HCT116 (cell line): ENCODE results near the gene CAMK2A. TPM values are rescaled to one million over a fixed set of nuclear protein-coding genes. Genes with fewer than 3 reads are reported as not detected.

Source experiments
- ATAC-seq: fragments of 200-7000 bp; cut with Tn5 transposase; 2 replicates; pipeline ENCODE4 v1.9.1; 2020; ENCODE audit warnings: mild to moderate bottlenecking, moderate library complexity
- BruUV-seq: library from RNA; stranded (reverse); fragments of 400-500 nt; replicated peaks from 2 replicates; lab custom pipeline; 2021; lab: Mats Ljungman, UMichigan
- CTCF ChIA-PET: fragments of 300-600 bp; sonication (Branson Sonifier 250); formaldehyde crosslinking; loops from one replicate; lab custom pipeline; 2021; ENCODE audit warnings: antibody characterized with exemption; lab: Charles Lee
- POLR2A ChIA-PET: fragments of 300-600, 350-600 bp; sonication (Branson Sonifier 250); formaldehyde crosslinking; loops from one replicate; lab custom pipeline; 2021; ENCODE audit warnings: antibody characterized with exemption; lab: Charles Lee
- RAD21 ChIA-PET, 2 experiments: fragments of 300-600 bp; sonication (Branson Sonifier 250); formaldehyde crosslinking; loops; one replicate each; lab custom pipeline; 2023; ENCODE audit warnings: low total read pairs in 2 of 2; ENCODE audit not compliant: uncharacterized antibody in 2 of 2, unreplicated experiment in 2 of 2, low non-redundant PET in 1 of 2; lab: Charles Lee
- DNase-seq: peaks from one replicate; pipeline ENCODE4 v3.0.0-alpha.2; 2010; ENCODE audit warnings: low read depth, low spot score
- H2AFZ ChIP-seq: fragments of 200-600 bp; shearing (Covaris generic), sonication (generic); 2 replicates; pipeline ENCODE4 v1.6.1; 2017; ENCODE audit warnings: low read depth, mixed run types, mixed read lengths, antibody characterized with exemption, low read length; ENCODE audit not compliant: poor library complexity, severe bottlenecking
- H3K27ac ChIP-seq: 2 replicates; pipeline ENCODE4 v1.5.1; 2012; ENCODE audit warnings: low read depth, low read length
- H3K27me3 ChIP-seq: fragments of 200-600 bp; sonication (generic); 2 replicates; pipeline ENCODE4 v1.6.1; 2016; ENCODE audit warnings: mixed run types, low read length, mixed read lengths; ENCODE audit not compliant: insufficient read depth
- H3K36me3 ChIP-seq, 2 experiments: fragments of 200-500 bp in 1 of 2; fragments of 200-600 bp in 1 of 2; sonication (Bioruptor generic) in 1 of 2; sonication (generic) in 1 of 2; 2 replicates each; pipeline versions ENCODE4 v1.5.1 to v1.6.1; 2014 to 2016; ENCODE audit warnings: low read length in 2 of 2, inconsistent platforms in 1 of 2, mixed read lengths in 1 of 2, mixed run types in 1 of 2; ENCODE audit not compliant: insufficient read depth in 2 of 2, control insufficient read depth in 1 of 2
- H3K4me1 ChIP-seq, 2 experiments: fragments of 200-600 bp in 1 of 2; sonication (generic) in 1 of 2; 2 replicates each; pipeline versions ENCODE4 v1.5.1 to v1.6.1; 2012 to 2017; ENCODE audit warnings: low read length in 2 of 2, inconsistent platforms in 1 of 2, mild to moderate bottlenecking in 1 of 2, mixed read lengths in 1 of 2, mixed run types in 1 of 2, moderate library complexity in 1 of 2; ENCODE audit not compliant: insufficient read depth in 2 of 2, control insufficient read depth in 1 of 2
- H3K4me2 ChIP-seq: fragments of 200-600 bp; sonication (generic); 2 replicates; pipeline ENCODE4 v1.6.1; 2017; ENCODE audit warnings: mixed run types, low read length, mixed read lengths
- H3K4me3 ChIP-seq, 2 experiments: fragments of 200-600 bp in 1 of 2; sonication (generic) in 1 of 2; replicated peaks in 1 of 2; 2 replicates each; pipeline ENCODE4 v1.5.1; 2011 to 2016; ENCODE audit warnings: low read length in 2 of 2, control low read depth in 1 of 2, low read depth in 1 of 2, mild to moderate bottlenecking in 1 of 2, mixed read lengths in 1 of 2, mixed run types in 1 of 2
- H3K79me2 ChIP-seq: fragments of 200-600 bp; sonication (generic); 2 replicates; pipeline ENCODE4 v1.6.1; 2017; ENCODE audit warnings: mild to moderate bottlenecking, mixed run types, low read length, moderate library complexity, mixed read lengths; ENCODE audit not compliant: insufficient read depth
- H3K9ac ChIP-seq: fragments of 200-600 bp; sonication (generic); 2 replicates; pipeline ENCODE4 v1.6.1; 2016; ENCODE audit warnings: low read length, mixed read lengths
- H3K9me2 ChIP-seq: fragments of 200-600 bp; sonication (generic), shearing (Covaris generic); 2 replicates; pipeline ENCODE4 v1.6.1; 2017; ENCODE audit warnings: mixed run types, mild to moderate bottlenecking, moderate library complexity; ENCODE audit not compliant: insufficient read depth
- H3K9me3 ChIP-seq, 2 experiments: fragments of 200-500 bp in 1 of 2; fragments of 200-600 bp in 1 of 2; sonication (Bioruptor generic) in 1 of 2; sonication (generic) in 1 of 2; 2 replicates each; pipeline ENCODE4 v1.6.1; 2014 to 2017; ENCODE audit warnings: low read length in 2 of 2, mixed read lengths in 2 of 2, inconsistent platforms in 1 of 2, low read depth in 1 of 2, mild to moderate bottlenecking in 1 of 2, mixed run types in 1 of 2, moderate library complexity in 1 of 2; ENCODE audit not compliant: control insufficient read depth in 1 of 2, insufficient read depth in 1 of 2
- H4K20me1 ChIP-seq: fragments of 200-600 bp; sonication (generic), shearing (Covaris generic); 2 replicates; pipeline ENCODE4 v1.6.1; 2017; ENCODE audit warnings: mixed run types, mild to moderate bottlenecking, moderate library complexity; ENCODE audit not compliant: insufficient read depth
- CBX3 ChIP-seq: IDR thresholded peaks from 2 replicates; pipeline ENCODE4 v1.6.1; 2012; ENCODE audit warnings: low read depth
- EGR1 ChIP-seq: IDR thresholded peaks from 2 replicates; pipeline ENCODE4 v1.6.1; 2012; ENCODE audit warnings: low read depth
- EZH2phosphoT487 ChIP-seq: fragments of 200-600 bp; IDR thresholded peaks from 2 replicates; pipeline ENCODE4 v1.6.1; 2018; ENCODE audit warnings: antibody characterized with exemption, borderline replicate concordance
- FOSL1 ChIP-seq: IDR thresholded peaks from 2 replicates; pipeline ENCODE4 v1.6.1; 2012; ENCODE audit warnings: low read depth
- JUND ChIP-seq: IDR thresholded peaks from 2 replicates; pipeline ENCODE4 v1.6.1; 2012
- POLR2A ChIP-seq: IDR thresholded peaks from 2 replicates; pipeline ENCODE4 v1.7.0; 2011; ENCODE audit warnings: borderline replicate concordance; ENCODE audit not compliant: insufficient read depth, insufficient read length; ENCODE audit errors: extremely low read depth
- SP1 ChIP-seq: IDR thresholded peaks from 2 replicates; pipeline ENCODE4 v1.6.1; 2012; ENCODE audit warnings: low read depth
- SRF ChIP-seq: IDR thresholded peaks from 2 replicates; pipeline ENCODE4 v1.6.1; 2012; ENCODE audit warnings: low read depth
- YY1 ChIP-seq: IDR thresholded peaks from 2 replicates; pipeline ENCODE4 v1.6.1; 2011; ENCODE audit warnings: low read length, low read depth, moderate library complexity, mild to moderate bottlenecking; ENCODE audit not compliant: insufficient replicate concordance; ENCODE audit errors: extremely low read depth
- ZFX ChIP-seq: fragments of 450-650 bp; IDR thresholded peaks from 2 replicates; pipeline ENCODE4 v1.6.1; 2017
- ZNF274 ChIP-seq: fragments of 200-500 bp; sonication (Bioruptor generic); IDR thresholded peaks from 2 replicates; pipeline ENCODE4 v1.6.1; 2014; ENCODE audit warnings: mild to moderate bottlenecking, low read depth, low read length, inconsistent platforms
- intact Hi-C: fragments of 100-400 bp; cut with micrococcal nuclease; formaldehyde crosslinking; loops from 2 replicates; pipeline ENCODE4 v1.10.0; 2022
- total RNA-seq: library from RNA; stranded (reverse); gene quantifications from one replicate; pipeline ENCODE4 v1.2.1, GENCODE V29; 2021; ENCODE audit not compliant: unreplicated experiment
- TF ChIP-seq, protein P1 (sequence below): IDR thresholded peaks from 2 replicates; pipeline ENCODE4 v1.6.1; 2012
- TF ChIP-seq, protein P2 (sequence below): IDR thresholded peaks from 2 replicates; pipeline ENCODE4 v1.6.1; 2012; ENCODE audit warnings: low read depth
- TF ChIP-seq, protein P3 (sequence below): IDR thresholded peaks from 2 replicates; pipeline ENCODE4 v1.6.1; 2011; ENCODE audit warnings: mild to moderate bottlenecking, low read length, moderate library complexity; ENCODE audit not compliant: insufficient replicate concordance; ENCODE audit errors: extremely low read depth
- TF ChIP-seq, protein P4 (sequence below): IDR thresholded peaks from 2 replicates; pipeline ENCODE4 v1.6.1; 2012

Gene CAMK2A
- total RNA-seq, 1 experiment from 2014 or later, result not detected

DNA sequence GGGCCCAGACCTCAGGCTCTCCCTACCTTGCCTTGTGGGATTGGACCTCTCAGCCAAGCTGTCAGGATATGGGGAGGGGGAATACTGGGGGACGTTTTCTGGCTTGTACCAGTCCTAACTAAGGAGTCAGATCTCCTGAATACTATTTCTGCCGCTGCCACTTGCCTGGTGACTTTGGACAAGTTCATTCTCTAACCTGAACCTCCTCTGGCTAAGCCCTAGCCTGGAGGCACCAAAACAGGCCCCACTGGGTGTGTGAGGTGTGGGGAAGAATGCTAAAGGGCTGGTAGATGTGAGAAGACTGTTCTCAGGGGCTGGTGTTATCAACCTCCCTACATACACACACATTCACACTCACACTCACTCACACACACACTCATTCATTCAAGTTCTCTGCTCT, 98.6 kb downstream of the CAMK2A start:
- TF ChIP-seq ZFX (no peak), SP1 (no peak), ZNF274 (no peak), POLR2A (no peak), SRF (no peak), FOSL1 (no peak), EZH2phosphoT487 (no peak), EGR1 (no peak), CBX3 (no peak), JUND (no peak), YY1 (no peak)
- TF ChIP-seq, protein P1, sequence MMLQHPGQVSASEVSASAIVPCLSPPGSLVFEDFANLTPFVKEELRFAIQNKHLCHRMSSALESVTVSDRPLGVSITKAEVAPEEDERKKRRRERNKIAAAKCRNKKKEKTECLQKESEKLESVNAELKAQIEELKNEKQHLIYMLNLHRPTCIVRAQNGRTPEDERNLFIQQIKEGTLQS, result no peak
- H3K27me3 ChIP-seq, result no peaks in the 10 kb centered on the region; the same call in 1 of the 2 replicates
- H3K36me3 ChIP-seq, result no peaks in the 10 kb centered on the region
- H3K4me1 ChIP-seq, result peaks cover 0 to 6% of the 10 kb centered on the region in 2 experiments; a peak in 1 of 4 replicates
- H3K9ac ChIP-seq, result no peak overlapping the region
- no TSS peak for BruUV-seq
- ATAC-seq (no peak), DNase-seq (no peak)
- intact Hi-C loops, result no loop called here
- no peak overlapping the region for H3K4me3 ChIP-seq
- ChIA-PET CTCF (no interaction called here), POLR2A (no interaction called here), RAD21 (no interaction called here)
- H4K20me1 ChIP-seq, result no peaks in the 10 kb centered on the region
- H3K9me2 ChIP-seq, result no peaks in the 10 kb centered on the region
- no peak overlapping the region for H3K27ac ChIP-seq
- H3K4me2 ChIP-seq, result no peak overlapping the region
- H2AFZ ChIP-seq, result no peak overlapping the region
- H3K9me3 ChIP-seq, result no peaks in the 10 kb centered on the region
- no peaks in the 10 kb centered on the region for H3K79me2 ChIP-seq

DNA sequence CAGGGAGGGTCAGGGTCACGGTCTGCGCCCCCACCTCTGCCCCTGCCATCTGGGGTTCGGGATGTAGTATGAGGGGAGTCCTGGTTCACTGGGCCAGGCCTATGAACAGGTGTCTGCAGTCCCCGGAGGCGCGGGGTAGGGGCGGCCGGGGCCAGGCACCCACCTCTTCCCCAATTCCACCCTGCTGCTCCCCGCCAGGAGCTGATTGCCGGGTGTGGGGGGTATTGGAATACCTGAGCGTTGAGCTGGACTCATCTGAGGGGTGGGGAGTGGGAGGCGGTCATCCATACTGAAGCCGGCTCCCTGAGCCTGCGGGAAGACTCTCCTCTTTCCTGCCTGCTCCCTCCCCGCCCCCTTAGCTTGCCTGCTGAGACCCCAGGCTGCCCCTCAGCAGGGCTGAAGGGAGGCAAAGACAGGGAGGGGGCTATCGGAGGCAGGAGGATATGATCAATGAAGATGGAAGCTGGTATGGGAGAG, 99.0 kb downstream of the CAMK2A start:
- POLR2A ChIA-PET, result no interaction called here
- no peak for TF ChIP-seq FOSL1
- TF ChIP-seq, protein P2, sequence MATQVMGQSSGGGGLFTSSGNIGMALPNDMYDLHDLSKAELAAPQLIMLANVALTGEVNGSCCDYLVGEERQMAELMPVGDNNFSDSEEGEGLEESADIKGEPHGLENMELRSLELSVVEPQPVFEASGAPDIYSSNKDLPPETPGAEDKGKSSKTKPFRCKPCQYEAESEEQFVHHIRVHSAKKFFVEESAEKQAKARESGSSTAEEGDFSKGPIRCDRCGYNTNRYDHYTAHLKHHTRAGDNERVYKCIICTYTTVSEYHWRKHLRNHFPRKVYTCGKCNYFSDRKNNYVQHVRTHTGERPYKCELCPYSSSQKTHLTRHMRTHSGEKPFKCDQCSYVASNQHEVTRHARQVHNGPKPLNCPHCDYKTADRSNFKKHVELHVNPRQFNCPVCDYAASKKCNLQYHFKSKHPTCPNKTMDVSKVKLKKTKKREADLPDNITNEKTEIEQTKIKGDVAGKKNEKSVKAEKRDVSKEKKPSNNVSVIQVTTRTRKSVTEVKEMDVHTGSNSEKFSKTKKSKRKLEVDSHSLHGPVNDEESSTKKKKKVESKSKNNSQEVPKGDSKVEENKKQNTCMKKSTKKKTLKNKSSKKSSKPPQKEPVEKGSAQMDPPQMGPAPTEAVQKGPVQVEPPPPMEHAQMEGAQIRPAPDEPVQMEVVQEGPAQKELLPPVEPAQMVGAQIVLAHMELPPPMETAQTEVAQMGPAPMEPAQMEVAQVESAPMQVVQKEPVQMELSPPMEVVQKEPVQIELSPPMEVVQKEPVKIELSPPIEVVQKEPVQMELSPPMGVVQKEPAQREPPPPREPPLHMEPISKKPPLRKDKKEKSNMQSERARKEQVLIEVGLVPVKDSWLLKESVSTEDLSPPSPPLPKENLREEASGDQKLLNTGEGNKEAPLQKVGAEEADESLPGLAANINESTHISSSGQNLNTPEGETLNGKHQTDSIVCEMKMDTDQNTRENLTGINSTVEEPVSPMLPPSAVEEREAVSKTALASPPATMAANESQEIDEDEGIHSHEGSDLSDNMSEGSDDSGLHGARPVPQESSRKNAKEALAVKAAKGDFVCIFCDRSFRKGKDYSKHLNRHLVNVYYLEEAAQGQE, result no peak
- TF ChIP-seq, protein P3, sequence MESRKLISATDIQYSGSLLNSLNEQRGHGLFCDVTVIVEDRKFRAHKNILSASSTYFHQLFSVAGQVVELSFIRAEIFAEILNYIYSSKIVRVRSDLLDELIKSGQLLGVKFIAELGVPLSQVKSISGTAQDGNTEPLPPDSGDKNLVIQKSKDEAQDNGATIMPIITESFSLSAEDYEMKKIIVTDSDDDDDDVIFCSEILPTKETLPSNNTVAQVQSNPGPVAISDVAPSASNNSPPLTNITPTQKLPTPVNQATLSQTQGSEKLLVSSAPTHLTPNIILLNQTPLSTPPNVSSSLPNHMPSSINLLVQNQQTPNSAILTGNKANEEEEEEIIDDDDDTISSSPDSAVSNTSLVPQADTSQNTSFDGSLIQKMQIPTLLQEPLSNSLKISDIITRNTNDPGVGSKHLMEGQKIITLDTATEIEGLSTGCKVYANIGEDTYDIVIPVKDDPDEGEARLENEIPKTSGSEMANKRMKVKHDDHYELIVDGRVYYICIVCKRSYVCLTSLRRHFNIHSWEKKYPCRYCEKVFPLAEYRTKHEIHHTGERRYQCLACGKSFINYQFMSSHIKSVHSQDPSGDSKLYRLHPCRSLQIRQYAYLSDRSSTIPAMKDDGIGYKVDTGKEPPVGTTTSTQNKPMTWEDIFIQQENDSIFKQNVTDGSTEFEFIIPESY, result no peak
- TF ChIP-seq, protein P1, result no peak
- no peak for TF ChIP-seq JUND
- TF ChIP-seq, protein P4, sequence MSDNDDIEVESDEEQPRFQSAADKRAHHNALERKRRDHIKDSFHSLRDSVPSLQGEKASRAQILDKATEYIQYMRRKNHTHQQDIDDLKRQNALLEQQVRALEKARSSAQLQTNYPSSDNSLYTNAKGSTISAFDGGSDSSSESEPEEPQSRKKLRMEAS, result no peak
- no peak for TF ChIP-seq YY1
- TF ChIP-seq, all 23 proteins: peak for 0
- no peak overlapping the region for H3K4me3 ChIP-seq
- H3K9me2 ChIP-seq, result no peaks in the 10 kb centered on the region
- no peak for ATAC-seq
- CTCF ChIA-PET, result no interaction called here
- intact Hi-C loops, result no loop called here
- no peak overlapping the region for H2AFZ ChIP-seq
- H3K4me1 ChIP-seq, result peaks cover 0 to 7% of the 10 kb centered on the region in 2 experiments; a peak in 1 of 4 replicates
- H3K27me3 ChIP-seq, result no peaks in the 10 kb centered on the region; the same call in 1 of the 2 replicates
- RAD21 ChIA-PET, result no interaction called here
- H4K20me1 ChIP-seq, result no peaks in the 10 kb centered on the region
- no peak overlapping the region for H3K4me2 ChIP-seq
- no TSS peak for BruUV-seq
- no peak overlapping the region for H3K27ac ChIP-seq
- no peaks in the 10 kb centered on the region for H3K79me2 ChIP-seq
- H3K36me3 ChIP-seq, result no peaks in the 10 kb centered on the region
- H3K9ac ChIP-seq, result no peak overlapping the region
- no peaks in the 10 kb centered on the region for H3K9me3 ChIP-seq
- no peak for DNase-seq
